ENCODE measurements around the gene MRPL37.
"Not testable (repeated sequence)": the region's sequence is repeated elsewhere in the genome, so short reads cannot be mapped to it uniquely, and the experiment has no call there.

The MRPL37 gene

DNA sequence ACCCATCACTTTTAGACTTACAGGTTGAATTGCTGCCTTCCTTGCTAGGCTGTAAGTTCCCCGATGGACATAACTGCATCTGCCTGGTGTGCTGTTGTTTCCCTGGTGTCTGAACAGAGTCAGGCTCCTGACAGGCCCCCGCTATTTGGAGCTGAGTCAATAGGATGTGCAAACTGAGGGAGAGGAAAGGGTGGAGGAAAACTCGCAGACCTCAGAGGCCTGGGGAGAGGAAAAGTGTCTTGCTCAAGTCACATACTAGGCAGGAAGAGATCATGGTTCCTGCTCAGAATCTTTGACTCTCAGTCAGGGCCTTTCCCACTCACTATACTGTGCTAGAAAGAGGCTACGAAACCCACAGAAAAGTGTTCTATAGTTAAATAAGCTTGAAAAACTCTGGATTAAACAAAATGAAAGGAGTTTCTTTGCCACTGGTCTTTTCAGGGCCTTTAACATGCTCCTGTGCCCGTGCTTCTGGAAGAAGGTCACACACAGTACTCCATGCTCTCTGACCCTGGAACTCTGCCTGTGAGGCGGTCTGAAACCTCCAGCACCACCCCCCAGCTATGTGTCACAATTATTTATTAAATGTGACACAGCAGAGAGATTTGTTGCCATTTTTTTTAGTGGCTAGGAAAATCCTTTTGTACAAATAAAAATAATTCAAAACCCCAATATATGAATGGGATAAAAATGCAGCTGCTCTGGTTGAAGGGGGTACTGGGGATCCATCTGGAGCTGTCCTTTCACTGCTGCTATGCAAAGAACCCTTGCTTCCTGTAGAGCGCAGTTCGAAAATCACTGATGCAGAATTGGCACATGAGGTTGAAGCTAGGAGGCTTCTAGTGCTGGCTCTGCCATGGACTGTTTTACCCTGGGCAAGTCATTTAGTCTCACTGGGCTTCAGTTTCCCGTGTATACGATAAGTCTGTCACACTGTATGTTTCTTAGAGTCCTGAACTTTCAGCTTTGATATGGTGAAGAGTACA is 27.1 kb upstream of the MRPL37 start:
- DNase-seq: no peak

- no peak for DNase-seq
These were observed 26.3 kb upstream of the MRPL37 start for GRCh38 chr1:54173681-54174080.

DNA sequence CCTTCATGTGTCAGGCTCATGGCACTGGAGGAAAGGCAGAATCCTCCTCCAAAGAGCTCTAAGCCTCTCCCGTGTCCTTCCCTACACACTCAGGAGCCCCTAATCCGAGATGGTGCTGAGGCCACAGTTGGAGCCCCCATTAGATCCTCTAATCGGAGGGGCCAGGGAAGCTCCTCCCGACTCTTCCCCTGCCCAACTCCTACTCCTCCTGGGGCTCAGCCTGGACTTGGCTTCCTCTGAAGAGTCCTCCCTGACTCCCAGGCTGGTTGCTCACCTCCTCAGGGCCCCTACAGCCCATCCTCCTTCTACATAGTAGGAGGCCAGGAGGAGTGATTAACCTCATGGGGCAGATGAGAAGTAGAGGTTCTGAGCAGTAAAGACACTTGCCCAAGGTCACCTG is 25.9 kb upstream of the MRPL37 start:
- no peak for DNase-seq

DNA sequence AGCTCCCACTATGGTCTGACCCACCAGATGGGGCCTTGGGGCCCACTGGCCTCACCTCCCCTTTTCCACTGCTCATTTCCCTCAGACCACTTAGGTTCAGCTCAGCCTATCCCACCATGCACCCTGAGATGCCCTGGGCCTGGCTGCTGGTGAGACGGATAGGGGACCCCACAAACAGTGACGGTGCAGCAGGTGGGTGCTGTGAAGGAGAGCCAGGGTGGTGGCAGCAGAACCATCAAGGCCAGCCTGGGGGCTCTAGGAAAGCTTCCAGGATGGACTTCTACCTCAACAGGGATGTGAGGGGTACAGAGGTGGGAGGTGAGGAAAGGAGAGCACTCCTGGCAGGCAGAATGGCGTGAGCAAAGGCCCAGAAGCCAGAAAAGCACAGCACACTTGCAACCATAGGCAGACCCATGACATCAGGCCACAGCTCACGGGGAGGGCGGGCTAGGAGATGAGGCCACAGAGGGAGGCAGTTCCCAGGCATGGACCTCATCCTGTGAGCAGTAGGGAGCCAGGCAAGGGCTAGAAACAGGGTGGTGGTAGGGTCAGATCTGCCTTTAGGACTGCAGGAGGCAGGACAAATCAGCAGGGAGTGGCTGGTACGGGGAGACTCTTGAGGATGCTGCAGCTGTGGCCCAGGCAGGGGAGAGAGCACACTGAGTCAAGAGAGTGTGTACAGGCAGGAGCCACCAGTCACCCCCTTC is 23.2 kb upstream of the MRPL37 start:
- DNase-seq: no peak

DNA sequence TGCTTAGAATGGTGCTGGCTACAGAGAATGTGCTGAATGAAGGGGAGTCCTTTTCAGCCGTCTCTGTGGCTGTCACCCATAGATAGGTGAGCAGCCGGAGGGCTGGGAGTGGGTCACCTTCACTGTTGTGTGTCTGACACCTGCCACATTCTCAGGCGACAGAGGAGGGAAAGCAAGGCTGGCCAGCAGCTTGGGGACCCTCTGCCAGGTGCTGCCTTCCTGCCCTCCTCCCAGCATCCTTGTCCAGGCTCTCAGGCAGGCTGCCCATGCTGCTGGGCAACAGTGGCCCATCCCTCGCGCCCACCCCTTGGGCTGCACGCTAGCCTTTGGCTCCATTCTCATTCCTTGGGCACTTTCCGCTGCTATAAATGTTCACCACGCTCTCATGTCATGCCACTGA is 22.2 kb upstream of the MRPL37 start:
- no peak for DNase-seq

- DNase-seq: no peak
These were observed 21.5 kb upstream of the MRPL37 start for GRCh38 chr1:54178296-54179070.

DNA sequence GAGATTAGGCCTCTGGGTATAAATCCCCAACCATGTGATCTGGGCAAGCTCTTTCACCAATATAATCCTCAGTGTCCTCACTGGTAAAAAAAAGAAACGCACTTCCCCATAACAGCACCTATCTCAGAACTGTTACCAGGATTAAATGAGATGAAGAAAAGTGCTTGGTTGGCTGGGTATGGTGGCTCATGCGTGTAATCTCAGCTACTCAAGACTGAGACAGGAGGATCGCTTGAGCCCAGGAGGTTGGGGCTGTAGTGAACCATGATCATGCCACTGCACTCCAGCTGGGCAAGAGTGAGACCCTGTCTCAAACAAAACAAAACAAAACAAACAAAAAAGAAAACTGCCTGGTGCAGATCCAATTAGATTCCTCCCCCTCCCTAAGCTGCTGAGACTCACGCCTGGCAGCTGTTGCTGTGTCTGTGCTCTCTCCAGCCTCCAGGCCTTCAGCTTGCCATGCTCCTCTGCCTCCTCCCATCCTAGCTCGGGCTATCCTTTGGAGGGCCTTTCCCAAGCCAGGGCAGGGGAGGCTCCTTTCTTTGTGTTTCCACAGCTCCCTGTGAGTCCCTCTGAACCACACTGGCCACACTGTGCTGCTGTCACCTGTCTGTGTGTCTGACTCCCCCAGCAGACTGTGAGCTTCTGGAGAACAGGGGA is 19.1 kb upstream of the MRPL37 start:
- DNase-seq: no peak

DNA sequence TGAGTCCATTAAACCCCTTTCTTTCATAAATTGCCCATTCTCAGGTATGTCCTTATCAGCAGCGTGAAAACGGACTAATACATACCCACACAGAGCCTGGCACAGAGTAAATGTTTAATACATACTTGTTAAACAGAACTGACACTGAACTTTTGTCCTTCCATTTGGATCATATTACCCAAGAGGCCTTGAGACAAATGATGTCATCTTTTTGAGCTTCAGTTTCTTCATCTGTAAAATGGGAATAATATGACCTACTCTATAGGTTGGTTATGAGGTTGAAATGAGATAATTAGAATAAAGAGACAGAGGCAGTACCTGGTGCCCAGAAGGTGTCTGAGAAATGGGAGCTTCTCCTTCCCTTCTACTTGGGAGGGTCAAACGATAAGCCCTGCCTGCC is 13.9 kb upstream of the MRPL37 start:
- DNase-seq: no peak

GRCh38 chr1:54188291-54188690 is 11.7 kb upstream of the MRPL37 start:
- no peak for DNase-seq

- no peak for DNase-seq
These were observed 9.4 kb upstream of the MRPL37 start for GRCh38 chr1:54190526-54190925.

- no peak for DNase-seq
These were observed 8.4 kb upstream of the MRPL37 start for GRCh38 chr1:54191525-54191924.

- DNase-seq: no peak
These were observed 6.5 kb upstream of the MRPL37 start for GRCh38 chr1:54193453-54193852.

GRCh38 chr1:54199151-54199764 is 709 bp upstream of the MRPL37 start:
- DNase-seq: no peak

GRCh38 chr1:54200519-54200997 is 591 bp downstream of the MRPL37 start:
- peak; percentile 12 for DNase-seq

GRCh38 chr1:54204199-54204598 is 4.2 kb downstream of the MRPL37 start:
- DNase-seq: no peak

DNA sequence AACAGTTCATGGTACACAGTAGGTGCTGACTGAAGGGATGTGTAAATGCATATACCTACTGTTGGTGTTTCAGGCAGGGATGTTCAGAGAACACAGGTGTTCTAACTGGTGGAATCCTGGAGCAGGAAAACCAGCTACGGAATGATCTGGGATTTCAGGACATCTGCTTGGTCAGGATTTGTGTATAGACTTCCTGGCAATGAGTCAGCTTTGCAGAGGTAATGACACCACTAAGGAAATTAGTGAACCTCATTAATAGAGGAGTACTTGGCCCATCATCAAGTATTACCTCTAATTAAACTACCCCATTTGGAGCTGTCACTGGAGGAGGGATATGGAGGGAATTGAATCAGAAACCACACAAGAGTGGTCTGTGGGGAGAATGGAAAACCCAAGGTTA is 7.3 kb downstream of the MRPL37 start:
- no peak for DNase-seq

DNA sequence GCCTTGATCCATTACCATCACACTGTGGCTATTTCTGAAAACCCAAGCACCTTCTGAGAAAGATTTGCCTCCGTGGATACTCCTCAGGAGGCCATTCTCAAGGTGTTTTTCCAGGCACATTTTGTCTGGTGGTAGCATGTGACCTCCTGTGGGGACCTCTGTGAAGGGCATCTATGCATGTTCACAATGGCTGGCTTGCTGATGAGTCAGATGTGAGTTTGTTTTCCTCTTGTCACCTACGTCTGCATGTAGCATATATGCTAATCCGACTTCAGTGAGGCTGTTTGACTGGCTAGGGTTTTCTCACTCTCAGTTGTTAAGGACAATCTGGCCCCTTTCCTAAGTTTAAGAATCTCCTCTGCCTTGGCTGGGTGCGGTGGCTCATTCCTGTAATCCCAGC is 7.9 kb downstream of the MRPL37 start:
- not testable (repeated sequence) for DNase-seq

- no peak for DNase-seq
These were observed 12.9 kb downstream of the MRPL37 start for GRCh38 chr1:54212872-54213271.

- no peak for DNase-seq
These were observed 15.6 kb downstream of the MRPL37 start for GRCh38 chr1:54215523-54215922.

DNA sequence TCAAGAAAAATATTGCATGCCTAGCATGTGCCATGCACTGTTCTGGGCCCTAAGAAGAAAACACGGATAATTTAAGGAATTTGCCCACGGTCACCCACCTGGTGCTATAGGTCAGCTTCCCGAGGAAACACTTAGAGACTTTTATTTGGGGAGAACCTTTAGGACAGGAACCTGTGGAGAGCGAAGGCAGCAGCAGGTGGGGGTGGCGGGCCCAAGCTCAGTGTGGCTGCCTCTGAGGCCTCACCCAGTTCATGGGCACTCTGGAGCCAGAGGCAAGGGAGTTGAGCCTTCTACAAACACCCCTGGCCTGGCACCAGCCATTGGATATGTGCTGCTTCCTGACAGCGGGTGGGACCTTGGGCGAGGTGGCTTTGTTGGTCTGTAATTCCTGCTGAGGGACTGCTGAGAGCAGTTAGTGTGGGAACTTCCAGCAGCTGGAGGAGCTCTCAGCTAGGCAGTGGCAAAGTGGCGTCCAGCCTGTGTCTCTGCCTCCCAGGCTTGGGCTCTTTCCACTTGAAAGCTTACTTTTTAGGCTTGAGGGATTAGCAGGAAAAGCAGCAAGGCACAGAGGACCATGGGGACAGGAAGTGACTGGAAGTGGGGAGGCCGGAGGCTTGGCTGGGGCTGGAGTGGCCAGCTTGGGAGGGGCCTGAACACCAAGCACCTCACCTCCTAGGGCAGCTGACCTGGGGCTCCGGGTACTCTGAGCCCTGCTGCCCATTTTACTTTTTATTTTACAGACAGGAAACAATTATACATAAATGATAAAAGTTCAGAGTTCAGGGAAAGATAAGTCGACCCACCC is 19.1 kb downstream of the MRPL37 start:
- DNase-seq: no peak

DNA sequence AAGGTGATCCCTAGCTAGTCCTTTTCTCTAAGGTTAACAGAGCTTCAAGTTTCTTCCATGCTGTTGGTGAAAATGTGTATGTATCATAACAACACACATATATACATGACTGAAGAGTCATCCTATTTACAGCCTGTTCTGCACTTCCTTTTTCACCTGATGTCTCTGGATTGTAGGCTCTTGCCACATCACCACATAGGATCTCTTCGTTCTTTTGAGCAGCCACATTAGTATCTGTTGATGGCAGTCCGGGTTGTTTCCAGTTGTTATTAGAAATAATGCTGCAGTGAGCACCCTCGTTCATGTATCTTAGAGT is 19.7 kb downstream of the MRPL37 start:
- no peak for DNase-seq

All from activated CD4-positive, alpha-beta T cell treated with anti-CD3 and anti-CD28 coated beads, Interleukin-2, amount 50 U/mL, for 16 hours (primary cell).